ENCODE results near the gene ANKS1B. TPM values are rescaled to one million over a fixed set of nuclear protein-coding genes. Genes with fewer than 3 reads are reported as not detected.

Gene ANKS1B
- total and polyA plus RNA-seq, 7 donors, result 0.46 to 7.4 (median 3.6) TPM

DNA sequence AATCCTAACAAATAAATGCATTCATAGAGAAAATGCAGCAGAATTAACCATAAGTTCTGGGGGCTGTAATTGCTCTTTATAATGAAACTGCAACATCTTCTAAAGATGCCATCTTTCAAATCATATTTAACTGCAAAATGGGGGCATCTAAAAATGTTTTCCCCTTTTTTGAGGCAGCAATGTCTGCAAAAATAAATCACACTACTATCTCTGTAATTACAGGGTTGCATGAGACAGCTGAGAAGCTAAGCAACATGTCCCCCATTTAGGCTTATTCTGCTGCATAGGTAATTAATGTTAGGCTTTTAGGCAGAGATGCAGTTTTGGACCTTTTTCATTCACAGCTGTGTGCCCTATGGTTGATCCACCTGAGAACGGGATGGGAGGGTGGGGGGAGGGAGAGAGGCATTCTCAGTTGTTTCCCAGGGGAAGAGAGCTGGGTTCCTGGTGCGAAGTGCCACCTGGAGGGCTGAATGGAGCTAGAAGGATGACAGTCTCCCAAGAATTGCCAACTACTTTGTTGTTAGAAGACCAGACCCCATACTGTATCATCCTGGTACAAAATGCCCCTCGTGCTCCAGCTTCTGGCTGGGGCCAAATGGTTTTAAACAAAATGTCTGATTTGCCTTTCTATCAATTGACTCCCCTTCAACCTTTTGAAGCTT, 1185.5 kb downstream of the ANKS1B start:
- Histone ChIP-seq H3K4me1 (no peaks in the 10 kb centered on the region), H3K36me3 (ENCODE audit: insufficient read depth in 1 of 2, low read depth in 1 of 2) (no peaks in the 10 kb centered on the region), H3K4me3 (no peak overlapping the region), H3K27ac (no peak overlapping the region), H3K9me3 (no peaks in the 10 kb centered on the region), H3K27me3 (ENCODE audit: insufficient read depth in 3 of 3, low read length in 2 of 3) (no peaks in the 10 kb centered on the region)
- intact Hi-C loops (cut with DNase I), result no loop called here
- no peak for DNase-seq
- no peak for ATAC-seq
- 46 to 59% (median 48%) methylated on average over 3 of the region's 3 CpGs for WGBS, 3 donors
- TF ChIP-seq, protein P1, sequence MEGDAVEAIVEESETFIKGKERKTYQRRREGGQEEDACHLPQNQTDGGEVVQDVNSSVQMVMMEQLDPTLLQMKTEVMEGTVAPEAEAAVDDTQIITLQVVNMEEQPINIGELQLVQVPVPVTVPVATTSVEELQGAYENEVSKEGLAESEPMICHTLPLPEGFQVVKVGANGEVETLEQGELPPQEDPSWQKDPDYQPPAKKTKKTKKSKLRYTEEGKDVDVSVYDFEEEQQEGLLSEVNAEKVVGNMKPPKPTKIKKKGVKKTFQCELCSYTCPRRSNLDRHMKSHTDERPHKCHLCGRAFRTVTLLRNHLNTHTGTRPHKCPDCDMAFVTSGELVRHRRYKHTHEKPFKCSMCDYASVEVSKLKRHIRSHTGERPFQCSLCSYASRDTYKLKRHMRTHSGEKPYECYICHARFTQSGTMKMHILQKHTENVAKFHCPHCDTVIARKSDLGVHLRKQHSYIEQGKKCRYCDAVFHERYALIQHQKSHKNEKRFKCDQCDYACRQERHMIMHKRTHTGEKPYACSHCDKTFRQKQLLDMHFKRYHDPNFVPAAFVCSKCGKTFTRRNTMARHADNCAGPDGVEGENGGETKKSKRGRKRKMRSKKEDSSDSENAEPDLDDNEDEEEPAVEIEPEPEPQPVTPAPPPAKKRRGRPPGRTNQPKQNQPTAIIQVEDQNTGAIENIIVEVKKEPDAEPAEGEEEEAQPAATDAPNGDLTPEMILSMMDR (IDR thresholded peaks at IDR 0.05), result no peak

DNA sequence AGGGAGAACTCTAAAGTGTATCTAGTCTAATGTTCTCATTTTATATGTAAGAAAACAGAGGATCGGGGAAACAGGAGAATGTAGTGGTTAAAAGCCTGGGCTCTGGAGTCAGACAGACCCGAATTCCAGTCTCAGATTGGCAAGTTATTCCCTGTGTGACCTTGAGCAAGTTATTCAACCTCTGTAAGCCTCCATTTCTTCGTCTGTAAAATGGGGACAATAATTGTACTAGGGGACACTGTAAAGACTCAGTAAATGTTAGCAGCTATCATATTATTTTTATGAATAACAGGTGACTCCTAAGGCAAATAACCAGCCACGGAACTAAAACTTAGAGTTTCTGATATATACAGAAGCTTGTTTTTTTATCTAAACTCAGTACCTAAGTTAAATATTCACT, 1187.5 kb downstream of the ANKS1B start:
- no peak for DNase-seq
- H3K4me3 ChIP-seq, result no peak overlapping the region
- no peak overlapping the region for H3K27ac ChIP-seq
- H3K27me3 ChIP-seq (ENCODE audit: insufficient read depth in 3 of 3, low read length in 2 of 3), result no peaks in the 10 kb centered on the region
- H3K9me3 ChIP-seq, result no peaks in the 10 kb centered on the region
- no peak for ATAC-seq
- 84 to 87% (median 86%) methylated on average over 4 of the region's 4 CpGs for WGBS, 3 donors
- H3K4me1 ChIP-seq, result no peaks in the 10 kb centered on the region
- TF ChIP-seq, protein P1 (IDR thresholded peaks at IDR 0.05), result no peak
- intact Hi-C loops (cut with DNase I), result no loop called here
- no peaks in the 10 kb centered on the region for H3K36me3 ChIP-seq (ENCODE audit: insufficient read depth in 1 of 2, low read depth in 1 of 2)

DNA sequence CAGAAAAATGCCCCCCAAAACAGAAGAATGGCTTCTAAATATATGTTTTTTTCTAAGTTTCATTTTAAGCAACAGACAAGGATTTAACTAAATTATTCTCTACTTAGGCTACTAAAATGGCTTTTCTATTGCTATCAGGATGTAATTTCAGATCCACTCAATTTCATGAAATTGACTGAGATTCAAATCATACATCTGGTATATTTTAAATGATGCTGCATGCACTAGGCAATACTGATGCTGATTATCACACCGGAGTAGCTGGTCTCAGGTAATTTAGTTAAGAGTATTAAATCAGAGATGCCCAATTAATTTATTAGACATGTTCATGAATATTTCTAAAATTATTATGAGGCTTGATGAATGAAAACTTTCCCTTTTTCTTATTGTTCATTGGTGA, 1188.0 kb downstream of the ANKS1B start:
- no peaks in the 10 kb centered on the region for H3K27me3 ChIP-seq (ENCODE audit: insufficient read depth in 3 of 3, low read length in 2 of 3)
- H3K36me3 ChIP-seq (ENCODE audit: insufficient read depth in 1 of 2, low read depth in 1 of 2), result no peaks in the 10 kb centered on the region
- no peaks in the 10 kb centered on the region for H3K4me1 ChIP-seq
- no peak overlapping the region for H3K27ac ChIP-seq
- H3K9me3 ChIP-seq, result no peaks in the 10 kb centered on the region
- ATAC-seq (no peak), DNase-seq (no peak)
- TF ChIP-seq, protein P1 (IDR thresholded peaks at IDR 0.05), result no peak
- no peak overlapping the region for H3K4me3 ChIP-seq
- 90 to 96% (median 90%) methylated on average over 1 of the region's 1 CpG for WGBS, 3 donors
- intact Hi-C loops (cut with DNase I), result no loop called here

DNA sequence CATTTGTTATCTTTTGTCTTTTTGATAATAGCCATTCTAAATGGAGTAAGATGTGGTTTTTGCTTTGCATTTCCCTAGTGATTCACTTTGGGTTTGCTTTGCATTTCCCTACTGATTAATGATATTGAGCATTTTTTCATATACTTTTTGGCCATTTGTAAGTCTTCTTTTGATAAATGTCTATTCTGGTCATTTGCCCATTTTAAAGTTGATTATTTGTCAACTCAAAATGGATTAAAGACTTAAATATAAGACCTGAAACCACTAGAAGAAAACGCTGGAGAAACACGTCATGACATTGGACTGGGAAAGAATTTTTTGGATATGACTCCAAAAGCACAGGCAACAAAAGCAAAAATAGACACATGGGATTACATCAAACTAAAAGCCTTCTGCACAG, 1191.6 kb downstream of the ANKS1B start:
- Histone ChIP-seq H3K27ac (no peak overlapping the region), H3K4me1 (no peaks in the 10 kb centered on the region), H3K27me3 (ENCODE audit: insufficient read depth in 3 of 3, low read length in 2 of 3) (no peaks in the 10 kb centered on the region), H3K36me3 (ENCODE audit: insufficient read depth in 1 of 2, low read depth in 1 of 2) (no peaks in the 10 kb centered on the region), H3K4me3 (no peak overlapping the region), H3K9me3 (no peaks in the 10 kb centered on the region)
- TF ChIP-seq, protein P1 (IDR thresholded peaks at IDR 0.05), result no peak
- DNase-seq, result no peak
- WGBS, 3 donors, result 61 to 79% (median 73%) methylated on average over 2 of the region's 2 CpGs
- ATAC-seq, result no peak
- intact Hi-C loops (cut with DNase I), result no loop called here

DNA sequence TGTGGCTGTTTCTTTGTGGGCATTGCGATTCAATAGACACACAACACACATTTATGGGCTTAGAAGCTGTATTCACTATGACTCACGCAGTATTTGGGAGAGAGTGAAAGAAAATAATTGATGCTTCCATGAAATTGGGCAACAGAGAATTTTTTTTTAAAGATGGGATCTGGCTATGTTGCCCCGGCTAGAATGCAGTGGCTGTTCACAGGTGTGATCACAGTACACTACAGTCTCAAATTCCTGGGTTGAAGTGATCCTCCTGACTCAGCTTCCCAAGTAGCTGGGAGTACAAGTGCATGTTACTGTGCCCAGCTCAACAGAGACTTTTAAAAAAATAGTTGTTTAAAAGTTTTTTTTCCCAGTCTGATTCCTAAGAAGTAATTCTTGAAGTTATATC, 1193.3 kb downstream of the ANKS1B start:
- DNase-seq (no peak), ATAC-seq (no peak)
- Histone ChIP-seq H3K27me3 (ENCODE audit: insufficient read depth in 3 of 3, low read length in 2 of 3) (no peaks in the 10 kb centered on the region), H3K4me1 (no peaks in the 10 kb centered on the region), H3K4me3 (no peak overlapping the region), H3K36me3 (ENCODE audit: insufficient read depth in 1 of 2, low read depth in 1 of 2) (no peaks in the 10 kb centered on the region), H3K27ac (no peak overlapping the region), H3K9me3 (no peaks in the 10 kb centered on the region)
- 92 to 96% (median 94%) methylated on average over 3 of the region's 3 CpGs for WGBS, 3 donors
- intact Hi-C loops (cut with DNase I), result no loop called here
- TF ChIP-seq, protein P1 (IDR thresholded peaks at IDR 0.05), result no peak
